Cardiac fibroblast (primary cell): ENCODE data around the gene TMPRSS11D.

Experiments used
- DNase-seq, 2 donors: peaks; one replicate each; pipeline versions ENCODE4 v3.0.0 to v3.0.0-alpha.2; 2010; ENCODE audit warnings: low read depth in 2 of 2
- H3K4me3 ChIP-seq, 2 donors: replicated peaks in 1 of 2; 1 replicate in 1 of 2; 2 replicates in 1 of 2; pipeline ENCODE4 v1.5.1; 2011; ENCODE audit warnings: low read depth in 2 of 2, low read length in 2 of 2, mild to moderate bottlenecking in 2 of 2, moderate library complexity in 1 of 2
- TF ChIP-seq, protein P1 (sequence below): IDR thresholded peaks from one replicate; pipeline ENCODE4 v1.5.1; 2011; ENCODE audit warnings: low read depth, mild to moderate bottlenecking, low read length, inconsistent platforms

TMPRSS11D gene

DNA sequence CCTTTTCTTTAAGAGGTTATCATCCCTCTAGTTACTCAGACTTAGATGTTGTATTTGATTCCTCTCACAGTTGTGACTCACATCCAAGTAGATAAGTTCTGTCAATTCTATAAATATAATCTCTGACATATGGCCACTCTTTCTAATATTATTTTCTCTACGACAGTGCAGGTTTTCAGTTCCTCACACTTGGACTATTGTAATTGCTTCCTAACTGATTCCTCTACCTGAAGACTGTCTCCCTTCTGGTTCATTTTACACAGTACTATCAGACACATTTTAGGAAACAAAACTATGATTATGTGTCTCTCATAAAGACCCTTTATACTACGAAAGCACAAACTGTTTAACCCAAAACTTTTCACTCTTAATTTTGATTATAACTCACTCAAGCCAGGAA is 98.3 kb downstream of the TMPRSS11D start:
- DNase-seq = peak in 1 of 2 donors; percentile 2
- TF ChIP-seq, protein P1, sequence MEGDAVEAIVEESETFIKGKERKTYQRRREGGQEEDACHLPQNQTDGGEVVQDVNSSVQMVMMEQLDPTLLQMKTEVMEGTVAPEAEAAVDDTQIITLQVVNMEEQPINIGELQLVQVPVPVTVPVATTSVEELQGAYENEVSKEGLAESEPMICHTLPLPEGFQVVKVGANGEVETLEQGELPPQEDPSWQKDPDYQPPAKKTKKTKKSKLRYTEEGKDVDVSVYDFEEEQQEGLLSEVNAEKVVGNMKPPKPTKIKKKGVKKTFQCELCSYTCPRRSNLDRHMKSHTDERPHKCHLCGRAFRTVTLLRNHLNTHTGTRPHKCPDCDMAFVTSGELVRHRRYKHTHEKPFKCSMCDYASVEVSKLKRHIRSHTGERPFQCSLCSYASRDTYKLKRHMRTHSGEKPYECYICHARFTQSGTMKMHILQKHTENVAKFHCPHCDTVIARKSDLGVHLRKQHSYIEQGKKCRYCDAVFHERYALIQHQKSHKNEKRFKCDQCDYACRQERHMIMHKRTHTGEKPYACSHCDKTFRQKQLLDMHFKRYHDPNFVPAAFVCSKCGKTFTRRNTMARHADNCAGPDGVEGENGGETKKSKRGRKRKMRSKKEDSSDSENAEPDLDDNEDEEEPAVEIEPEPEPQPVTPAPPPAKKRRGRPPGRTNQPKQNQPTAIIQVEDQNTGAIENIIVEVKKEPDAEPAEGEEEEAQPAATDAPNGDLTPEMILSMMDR = no peak
- H3K4me3 ChIP-seq = no peak overlapping the region

GRCh38 chr4:67779631-67780030 is 104.2 kb downstream of the TMPRSS11D start:
- no peak for DNase-seq
- H3K4me3 ChIP-seq = no peak overlapping the region
- TF ChIP-seq, protein P1 = no peak

DNA sequence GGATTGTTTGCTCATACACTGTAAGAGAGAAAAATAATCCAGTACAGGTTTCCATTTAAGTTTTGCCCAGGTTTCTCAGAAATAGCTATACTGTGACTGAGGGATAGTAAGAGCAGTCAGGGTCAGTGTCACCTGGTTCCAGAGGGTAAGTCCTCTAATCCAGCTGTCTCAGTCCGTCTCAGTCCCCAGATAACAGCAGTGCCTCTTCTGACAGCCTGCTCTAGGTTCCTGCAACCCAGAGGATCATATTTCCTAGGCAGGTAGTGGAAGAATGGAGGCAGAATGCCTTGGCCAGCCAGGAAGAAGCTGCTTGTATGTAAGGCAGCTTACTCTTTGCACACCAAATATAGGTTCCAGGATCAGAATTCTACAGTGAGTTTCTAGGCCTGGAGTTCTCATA is 107.1 kb downstream of the TMPRSS11D start:
- H3K4me3 ChIP-seq = no peak overlapping the region
- DNase-seq = no peak
- TF ChIP-seq, protein P1 = no peak
